ENCODE measurements around the gene NTNG1. TPM values are rescaled to one million over a fixed set of nuclear protein-coding genes. Genes with fewer than 3 reads are reported as not detected.

The NTNG1 gene
- total RNA-seq, 6 experiments from 2014 or later: not detected

GRCh38 chr1:107501081-107501605, 360.3 kb downstream of the NTNG1 start:
- H3K9me3 ChIP-seq: no peaks in the 10 kb centered on the region
- no peak for DNase-seq
- WGBS (ENCODE audit: insufficient coverage, low coverage, low lambda C conversion rate, missing lambda C conversion rate): 82% methylated on average over 6 of the region's 6 CpGs
- H3K4me3 ChIP-seq: no peak overlapping the region
- intact Hi-C loops (cut with DNase I): no loop called here
- H3K4me1 ChIP-seq: no peaks in the 10 kb centered on the region
- TF ChIP-seq CTCF (IDR thresholded peaks at IDR 0.05) (no peak), POLR2A (IDR thresholded peaks at IDR 0.05) (no peak)
- no peak for ATAC-seq
- no peaks in the 10 kb centered on the region for H3K36me3 ChIP-seq
- no peaks in the 10 kb centered on the region for H3K27me3 ChIP-seq
- H3K27ac ChIP-seq: no peak overlapping the region

- Histone ChIP-seq H3K9me3 (no peaks in the 10 kb centered on the region), H3K27ac (no peak overlapping the region), H3K27me3 (no peaks in the 10 kb centered on the region), H3K4me1 (no peaks in the 10 kb centered on the region), H3K36me3 (no peaks in the 10 kb centered on the region), H3K4me3 (no peak overlapping the region)
- 100% methylated on average over 1 of the region's 4 CpGs for WGBS (ENCODE audit: insufficient coverage, low coverage, low lambda C conversion rate, missing lambda C conversion rate)
- DNase-seq (no peak), ATAC-seq (no peak)
- TF ChIP-seq CTCF (IDR thresholded peaks at IDR 0.05) (no peak), POLR2A (IDR thresholded peaks at IDR 0.05) (no peak)
- intact Hi-C loops (cut with DNase I): no loop called here
Observed at GRCh38 chr1:107510347-107510746, 369.5 kb downstream of the NTNG1 start.

GRCh38 chr1:107512836-107513235, 372.0 kb downstream of the NTNG1 start:
- no peak overlapping the region for H3K27ac ChIP-seq
- H3K9me3 ChIP-seq: no peaks in the 10 kb centered on the region
- intact Hi-C loops (cut with DNase I): no loop called here
- no peak overlapping the region for H3K4me3 ChIP-seq
- no peaks in the 10 kb centered on the region for H3K36me3 ChIP-seq
- no peak for TF ChIP-seq CTCF (IDR thresholded peaks at IDR 0.05)
- no peak for TF ChIP-seq POLR2A (IDR thresholded peaks at IDR 0.05)
- 39% methylated on average over 2 of the region's 2 CpGs for WGBS (ENCODE audit: insufficient coverage, low coverage, low lambda C conversion rate, missing lambda C conversion rate)
- H3K4me1 ChIP-seq: no peaks in the 10 kb centered on the region
- no peak for ATAC-seq
- DNase-seq: no peak
- no peaks in the 10 kb centered on the region for H3K27me3 ChIP-seq

- Histone ChIP-seq H3K4me3 (no peak overlapping the region), H3K4me1 (no peaks in the 10 kb centered on the region), H3K27ac (no peak overlapping the region), H3K27me3 (no peaks in the 10 kb centered on the region), H3K9me3 (no peaks in the 10 kb centered on the region), H3K36me3 (no peaks in the 10 kb centered on the region)
- ATAC-seq: no peak
- no peak for DNase-seq
- intact Hi-C loops (cut with DNase I): no loop called here
- 66% methylated on average over 3 of the region's 3 CpGs for WGBS (ENCODE audit: insufficient coverage, low coverage, low lambda C conversion rate, missing lambda C conversion rate)
- no peak for TF ChIP-seq POLR2A (IDR thresholded peaks at IDR 0.05)
- TF ChIP-seq CTCF (IDR thresholded peaks at IDR 0.05): no peak
Observed at GRCh38 chr1:107514841-107515240, 374.0 kb downstream of the NTNG1 start.

GRCh38 chr1:107515702-107516101, 374.9 kb downstream of the NTNG1 start:
- intact Hi-C loops (cut with DNase I): no loop called here
- DNase-seq: no peak
- no peak overlapping the region for H3K4me3 ChIP-seq
- H3K4me1 ChIP-seq: no peaks in the 10 kb centered on the region
- H3K27me3 ChIP-seq: no peaks in the 10 kb centered on the region
- H3K9me3 ChIP-seq: no peaks in the 10 kb centered on the region
- H3K36me3 ChIP-seq: no peaks in the 10 kb centered on the region
- no peak overlapping the region for H3K27ac ChIP-seq
- ATAC-seq: no peak
- 65% methylated on average over 2 of the region's 3 CpGs for WGBS (ENCODE audit: insufficient coverage, low coverage, low lambda C conversion rate, missing lambda C conversion rate)
- no peak for TF ChIP-seq CTCF (IDR thresholded peaks at IDR 0.05)
- TF ChIP-seq POLR2A (IDR thresholded peaks at IDR 0.05): no peak

Data from right lobe of liver (tissue), 6 donors.